ENCODE measurements around the gene NET1. TPM values are rescaled to one million over a fixed set of nuclear protein-coding genes. Genes with fewer than 3 reads are reported as not detected.

Gene NET1
- total RNA-seq, 2 donors from 2014 or later = 22.2 to 37.5 TPM

GRCh38 chr10:5498791-5499492 is 86.6 kb downstream of the NET1 start:
- Mint-ChIP-seq H3K9me3 (no peaks in the 10 kb centered on the region), H3K4me3 (no peak overlapping the region), H3K36me3 (ENCODE audit: insufficient read depth in 2 of 2) (no peaks in the 10 kb centered on the region), H3K27me3 (ENCODE audit: low read depth) (peaks cover 20% of the 10 kb centered on the region), H3K27ac (no peak overlapping the region), H3K4me1 (ENCODE audit: low read depth) (no peaks in the 10 kb centered on the region)
- DNase-seq (no peak), ATAC-seq (replicated peaks in 1 of 2) (no peak)

DNA sequence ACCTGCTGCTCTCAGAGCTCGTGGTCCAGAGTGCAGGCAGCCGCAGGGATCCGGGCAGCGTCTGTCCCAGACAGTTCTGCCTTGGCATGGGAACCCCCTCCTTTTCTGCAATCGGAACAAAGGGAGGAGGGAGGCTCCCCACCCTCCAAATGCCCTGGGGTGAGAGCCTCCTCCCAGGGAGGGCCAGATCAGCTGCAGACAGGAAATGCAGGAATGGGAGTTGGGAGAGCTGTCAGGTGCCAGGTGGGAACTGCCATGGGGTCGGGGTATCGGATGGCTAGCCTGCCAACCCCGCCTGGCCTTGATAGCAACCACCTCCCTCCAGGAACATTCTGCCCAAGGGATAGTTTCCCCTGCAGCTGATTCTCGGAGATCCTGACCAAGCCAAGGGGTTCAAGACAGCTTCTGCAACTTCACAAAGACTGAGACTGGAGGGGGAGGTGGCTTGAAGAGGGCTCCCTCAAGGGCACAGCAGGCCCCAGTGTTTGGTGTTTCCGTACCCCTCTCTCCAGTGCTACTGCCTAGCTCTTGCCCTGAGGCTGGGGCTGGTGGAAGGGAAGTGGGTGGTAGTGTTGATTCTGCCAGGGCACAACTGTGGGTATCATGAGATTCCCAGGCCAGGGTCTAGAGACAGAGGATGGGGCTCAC is 87.3 kb downstream of the NET1 start, which contains the start of gene CALML5:
Gene CALML5 (minus strand): TSS at position 78 of the 648 bp plus-strand sequence. CDS start 132 bp downstream, outside the sequence.
- Mint-ChIP-seq H3K4me3 (no peak within 1 kb of the TSS), H3K9me3 (no peaks in the 10 kb centered on the region), H3K4me1 (ENCODE audit: low read depth) (no peaks in the 10 kb centered on the region), H3K36me3 (ENCODE audit: insufficient read depth in 2 of 2) (no peaks in the 10 kb centered on the region), H3K27me3 (ENCODE audit: low read depth) (peaks cover 20% of the 10 kb centered on the region), H3K27ac (no peak within 1 kb of the TSS)
- no peak for ATAC-seq (replicated peaks in 1 of 2)
- DNase-seq = no peak

- Mint-ChIP-seq H3K9me3 (no peaks in the 10 kb centered on the region), H3K27ac (no peak overlapping the region), H3K4me1 (ENCODE audit: low read depth) (no peaks in the 10 kb centered on the region), H3K27me3 (ENCODE audit: low read depth) (peaks cover 22% of the 10 kb centered on the region), H3K4me3 (no peak overlapping the region), H3K36me3 (ENCODE audit: insufficient read depth in 2 of 2) (no peaks in the 10 kb centered on the region)
- no peak for DNase-seq
- no peak for ATAC-seq (replicated peaks in 1 of 2)
Measured at GRCh38 chr10:5500162-5500670, 87.9 kb downstream of the NET1 start.

DNA sequence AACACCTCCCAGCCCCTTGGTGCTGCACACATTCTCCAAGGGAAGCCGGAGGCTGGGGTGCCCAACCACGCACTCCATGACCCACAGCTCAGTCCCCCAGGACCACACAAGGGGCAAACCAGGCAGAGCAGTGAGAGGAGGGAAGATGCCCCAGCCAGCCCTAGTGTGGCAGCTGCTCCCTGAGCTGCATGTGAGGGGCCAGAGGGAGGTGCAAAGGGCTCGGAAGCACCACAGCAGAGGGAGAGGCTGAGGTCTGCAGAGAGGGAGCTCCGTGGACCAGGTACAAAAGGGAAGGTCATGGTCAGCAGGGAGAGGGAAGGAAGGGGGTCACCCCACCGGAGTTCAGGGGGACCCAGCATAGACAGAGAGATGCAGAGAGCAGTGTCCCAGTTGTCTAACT is 88.6 kb downstream of the NET1 start:
- Mint-ChIP-seq H3K4me3 (no peak overlapping the region), H3K36me3 (ENCODE audit: insufficient read depth in 2 of 2) (no peaks in the 10 kb centered on the region), H3K4me1 (ENCODE audit: low read depth) (no peaks in the 10 kb centered on the region), H3K27ac (no peak overlapping the region), H3K27me3 (ENCODE audit: low read depth) (peaks cover 29% of the 10 kb centered on the region), H3K9me3 (no peaks in the 10 kb centered on the region)
- ATAC-seq (replicated peaks in 1 of 2) = no peak
- no peak for DNase-seq

DNA sequence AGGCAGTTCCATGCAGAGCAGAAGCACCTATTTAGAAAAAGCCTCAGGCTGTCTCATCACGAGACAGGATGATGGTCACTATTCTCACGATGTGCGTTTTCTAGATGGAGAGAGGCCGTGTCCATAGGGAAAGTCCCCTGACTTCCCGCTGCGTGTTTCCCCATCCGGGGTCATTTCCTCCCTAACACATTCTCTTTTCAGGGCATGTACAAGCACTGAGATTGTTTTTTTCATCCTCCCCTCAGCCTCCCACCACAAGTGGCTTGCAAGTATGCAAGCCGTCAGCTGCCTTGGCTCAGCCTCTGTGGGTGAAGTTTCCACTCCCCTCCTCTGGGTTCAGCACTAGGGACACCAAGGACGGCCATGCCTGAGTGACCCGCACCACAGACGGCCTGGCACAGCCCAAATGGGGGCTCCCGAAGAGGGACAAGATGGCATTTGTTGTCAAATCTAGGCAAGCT is 89.7 kb downstream of the NET1 start:
- no peaks in the 10 kb centered on the region for H3K36me3 Mint-ChIP-seq (ENCODE audit: insufficient read depth in 2 of 2)
- H3K4me3 Mint-ChIP-seq = no peak overlapping the region
- DNase-seq (no peak), ATAC-seq (replicated peaks in 1 of 2) (no peak)
- no peak overlapping the region for H3K27ac Mint-ChIP-seq
- H3K9me3 Mint-ChIP-seq = no peaks in the 10 kb centered on the region
- no peaks in the 10 kb centered on the region for H3K4me1 Mint-ChIP-seq (ENCODE audit: low read depth)
- H3K27me3 Mint-ChIP-seq (ENCODE audit: low read depth) = peaks cover 30% of the 10 kb centered on the region

DNA sequence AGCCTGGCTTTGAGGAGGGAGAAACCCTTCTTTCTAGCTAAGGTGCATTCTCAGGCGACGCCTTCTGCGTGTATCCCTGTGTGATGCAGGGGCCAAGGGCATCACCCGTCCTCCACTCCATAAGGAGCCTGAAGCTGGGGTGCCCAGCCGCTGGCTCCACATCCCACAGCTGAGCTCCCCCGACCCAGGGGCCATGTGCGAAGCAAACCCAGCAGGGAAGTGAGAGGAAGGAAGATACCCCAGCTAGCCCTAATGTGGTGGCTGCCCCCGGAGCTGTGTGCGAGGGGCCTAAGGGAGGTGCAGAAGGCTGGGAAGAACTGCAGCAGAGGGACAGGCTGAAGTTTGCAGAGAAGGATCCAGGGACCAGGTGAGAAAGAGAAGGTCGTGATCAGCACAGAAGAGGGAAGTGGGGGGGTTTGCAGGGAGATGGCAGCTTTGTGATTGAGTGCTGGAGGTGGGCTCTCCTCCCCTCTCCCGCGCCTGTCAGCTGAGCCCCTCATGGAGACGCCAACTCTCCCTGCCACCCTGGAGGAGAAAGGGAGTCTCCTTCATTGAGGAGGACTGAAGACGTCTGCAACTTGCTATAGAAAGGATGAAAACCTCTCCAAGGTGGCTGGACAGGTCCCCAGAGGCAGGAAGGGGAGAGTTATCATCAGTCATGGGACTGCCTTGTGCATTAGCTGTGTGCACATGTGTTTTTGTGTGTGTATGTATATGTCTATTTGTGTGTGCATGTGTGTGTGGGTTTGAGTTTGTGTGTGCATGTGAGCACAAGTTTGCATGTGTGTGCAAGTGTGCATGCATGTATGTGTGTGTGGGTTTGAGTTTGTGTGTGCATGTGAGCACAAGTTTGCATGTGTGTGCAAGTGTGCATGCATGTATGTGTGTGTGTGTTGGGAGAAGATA is 90.5 kb downstream of the NET1 start:
- H3K4me3 Mint-ChIP-seq = no peak overlapping the region
- H3K36me3 Mint-ChIP-seq (ENCODE audit: insufficient read depth in 2 of 2) = no peaks in the 10 kb centered on the region
- H3K27me3 Mint-ChIP-seq (ENCODE audit: low read depth) = peaks cover 30% of the 10 kb centered on the region
- DNase-seq (no peak), ATAC-seq (replicated peaks in 1 of 2) (no peak)
- H3K9me3 Mint-ChIP-seq = no peaks in the 10 kb centered on the region
- H3K4me1 Mint-ChIP-seq (ENCODE audit: low read depth) = no peaks in the 10 kb centered on the region
- no peak overlapping the region for H3K27ac Mint-ChIP-seq

DNA sequence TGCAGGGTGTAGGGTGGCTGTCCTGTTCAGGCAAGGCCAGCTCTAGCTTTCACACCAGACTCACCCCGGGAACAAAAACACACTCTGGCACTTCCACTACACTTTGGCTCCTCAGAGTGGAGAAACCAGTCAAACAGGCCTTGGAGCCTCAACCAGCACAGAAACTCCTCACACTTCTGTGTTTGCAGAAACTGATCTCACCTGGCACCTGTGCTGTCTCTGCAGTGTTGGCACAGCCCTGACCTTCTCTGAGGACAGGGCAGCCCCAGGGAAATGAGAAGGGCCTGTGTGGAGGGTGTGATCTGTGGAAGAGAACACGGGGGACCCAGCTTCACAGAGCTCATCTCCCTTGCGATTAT is 91.1 kb downstream of the NET1 start:
- Mint-ChIP-seq H3K27ac (no peak overlapping the region), H3K4me3 (no peak overlapping the region), H3K9me3 (no peaks in the 10 kb centered on the region), H3K27me3 (ENCODE audit: low read depth) (peaks cover 30% of the 10 kb centered on the region), H3K4me1 (ENCODE audit: low read depth) (no peaks in the 10 kb centered on the region), H3K36me3 (ENCODE audit: insufficient read depth in 2 of 2) (no peaks in the 10 kb centered on the region)
- ATAC-seq (replicated peaks in 1 of 2) (no peak), DNase-seq (no peak)

DNA sequence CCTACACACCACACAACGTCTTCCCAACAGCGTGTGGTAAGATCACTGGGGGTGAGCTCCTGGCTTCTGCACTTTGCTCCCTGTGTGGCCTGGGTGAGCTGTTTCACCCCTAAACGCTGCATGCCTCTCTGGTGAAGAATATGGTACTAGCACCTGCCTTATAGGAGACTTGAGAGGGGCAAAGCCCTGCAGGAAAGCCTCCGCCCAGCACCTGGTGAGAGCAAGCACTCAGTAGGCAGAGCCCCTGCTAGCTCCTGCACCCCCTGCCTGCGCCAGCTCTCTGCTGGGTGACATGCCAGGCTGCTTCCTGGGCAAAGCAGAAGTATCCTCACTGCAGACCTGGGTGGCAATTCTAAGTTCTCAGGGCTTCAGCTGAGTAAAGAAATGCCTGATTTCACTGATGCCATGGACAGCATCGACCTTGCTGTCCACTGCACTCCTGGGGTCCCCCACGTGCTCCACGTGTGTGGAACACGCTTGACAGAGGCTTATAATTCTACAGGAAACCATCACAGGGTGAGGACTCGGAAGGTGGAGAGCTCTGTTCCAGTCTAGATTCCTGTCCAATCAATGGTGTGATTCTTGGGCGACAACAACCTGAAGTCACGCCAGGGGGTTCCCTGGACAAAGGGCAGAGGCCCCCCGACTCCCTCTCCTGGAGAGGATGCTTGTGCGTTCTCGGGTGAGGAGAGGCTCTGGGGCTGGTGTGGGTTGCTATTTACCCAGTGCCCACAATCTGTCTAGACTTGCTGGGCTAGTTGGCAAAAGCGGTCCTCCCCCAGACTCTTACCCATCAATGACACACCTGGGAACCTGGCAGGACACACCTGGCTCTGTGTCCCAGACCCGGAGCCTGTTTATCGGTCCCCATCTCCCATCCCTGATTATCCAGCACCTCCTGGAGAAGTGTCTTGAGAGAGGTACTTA is 92.1 kb downstream of the NET1 start:
- ATAC-seq (replicated peaks in 1 of 2) (no peak), DNase-seq (no peak)
- Mint-ChIP-seq H3K27me3 (ENCODE audit: low read depth) (peaks cover 30% of the 10 kb centered on the region), H3K4me3 (no peak overlapping the region), H3K27ac (no peak overlapping the region), H3K9me3 (no peaks in the 10 kb centered on the region), H3K36me3 (ENCODE audit: insufficient read depth in 2 of 2) (no peaks in the 10 kb centered on the region), H3K4me1 (ENCODE audit: low read depth) (no peaks in the 10 kb centered on the region)

DNA sequence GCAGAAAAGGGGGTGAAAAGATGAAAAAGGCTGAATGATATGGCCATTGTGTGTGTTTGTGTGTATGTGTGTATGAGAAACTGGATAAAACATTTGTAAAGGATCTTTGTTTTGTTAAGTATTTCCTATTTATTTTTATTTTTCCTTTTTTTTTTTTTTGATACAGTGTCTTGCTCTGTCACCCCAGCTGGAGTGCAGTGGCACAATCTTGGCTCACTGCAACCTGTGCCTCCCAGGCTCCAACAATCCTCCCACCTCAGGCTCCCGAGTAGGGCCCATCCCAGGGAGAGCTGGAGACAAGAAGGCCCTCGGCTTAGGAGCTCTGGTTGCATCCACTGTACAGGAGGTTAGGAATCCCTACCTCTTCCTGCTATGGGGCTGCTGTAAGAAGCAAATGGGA is 93.9 kb downstream of the NET1 start:
- H3K4me3 Mint-ChIP-seq = no peak overlapping the region
- H3K9me3 Mint-ChIP-seq = no peaks in the 10 kb centered on the region
- DNase-seq (no peak), ATAC-seq (replicated peaks in 1 of 2) (no peak)
- H3K4me1 Mint-ChIP-seq (ENCODE audit: low read depth) = no peaks in the 10 kb centered on the region
- no peak overlapping the region for H3K27ac Mint-ChIP-seq
- no peaks in the 10 kb centered on the region for H3K36me3 Mint-ChIP-seq (ENCODE audit: insufficient read depth in 2 of 2)
- peaks cover 25% of the 10 kb centered on the region for H3K27me3 Mint-ChIP-seq (ENCODE audit: low read depth)

- ATAC-seq (replicated peaks in 1 of 2) = no peak
- Mint-ChIP-seq H3K36me3 (ENCODE audit: insufficient read depth in 2 of 2) (no peaks in the 10 kb centered on the region), H3K4me3 (no peak overlapping the region), H3K27me3 (ENCODE audit: low read depth) (peaks cover 25% of the 10 kb centered on the region), H3K9me3 (no peaks in the 10 kb centered on the region), H3K27ac (no peak overlapping the region), H3K4me1 (ENCODE audit: low read depth) (no peaks in the 10 kb centered on the region)
- no peak for DNase-seq
Measured at GRCh38 chr10:5506751-5507648, 94.6 kb downstream of the NET1 start.

GRCh38 chr10:5507649-5508131 is 95.3 kb downstream of the NET1 start:
- no peak overlapping the region for H3K4me3 Mint-ChIP-seq
- H3K4me1 Mint-ChIP-seq (ENCODE audit: low read depth) = peaks cover 3% of the 10 kb centered on the region
- H3K9me3 Mint-ChIP-seq = no peaks in the 10 kb centered on the region
- H3K36me3 Mint-ChIP-seq (ENCODE audit: insufficient read depth in 2 of 2) = no peaks in the 10 kb centered on the region
- H3K27ac Mint-ChIP-seq = no peak overlapping the region
- DNase-seq (no peak), ATAC-seq (replicated peaks in 1 of 2) (no peak)
- peaks cover 30% of the 10 kb centered on the region for H3K27me3 Mint-ChIP-seq (ENCODE audit: low read depth)

Measured in activated T-cell treated with anti-CD3 and anti-CD28 coated beads, Interleukin-2, amount 50 U/mL, for 72 hours (primary cell).